Left ventricle myocardium inferior (tissue), 1 donor: ENCODE results near the gene SNU13. TPM values are rescaled to one million over a fixed set of nuclear protein-coding genes. Genes with fewer than 3 reads are reported as not detected.
A peak's percentile ranks its signal among the peaks of the same experiment; 100 is the strongest.

Experiments used
- DNase-seq: peaks from one replicate; pipeline ENCODE4 v3.0.0-alpha.2; 2020
- H3K27ac ChIP-seq: fragments of 200-600 bp; replicated peaks from 2 replicates; pipeline ENCODE4 v1.8.0; 2021
- H3K27me3 ChIP-seq: fragments of 200-600 bp; 2 replicates; pipeline ENCODE4 v1.8.0; 2021; ENCODE audit warnings: low read depth
- H3K36me3 ChIP-seq: fragments of 200-600 bp; 2 replicates; pipeline ENCODE4 v1.8.0; 2021
- H3K4me1 ChIP-seq: fragments of 200-600 bp; 2 replicates; pipeline ENCODE4 v1.8.0; 2021
- H3K4me3 ChIP-seq: fragments of 200-600 bp; 2 replicates; pipeline ENCODE4 v1.8.0; 2021; ENCODE audit warnings: mild to moderate bottlenecking, moderate library complexity
- H3K9me3 ChIP-seq: fragments of 200-600 bp; replicated peaks from 2 replicates; pipeline ENCODE4 v1.8.0; 2021
- CTCF ChIP-seq: fragments of 200-600 bp; IDR thresholded peaks from 2 replicates; pipeline ENCODE4 v1.8.0; 2021; ENCODE audit warnings: antibody characterized with exemption, mild to moderate bottlenecking, borderline replicate concordance
- intact Hi-C: fragments of 100-400 bp; cut with micrococcal nuclease; formaldehyde crosslinking; loops from one replicate; pipeline ENCODE4 v1.11.0; 2022
- total RNA-seq: library from RNA; stranded (reverse); fragmentation: NEBNext Ultra II Directional; extraction: Animal tissue kit (Norgen Biotek cat#: 25700); gene quantifications from one replicate; pipeline ENCODE4 v1.2.1, GENCODE V29; 2021
- donor health status: DM: no; HTN: yes; CAD: no; lungs with severe emphysema.

SNU13 gene
- total RNA-seq, 1 donor from 2014 or later: 197 TPM

- Histone ChIP-seq H3K36me3 (no peaks in the 10 kb centered on the region), H3K9me3 (no peaks in the 10 kb centered on the region), H3K27ac (no peak within 1 kb of the TSS), H3K27me3 (no peaks in the 10 kb centered on the region), H3K4me1 (peaks cover 23% of the 10 kb centered on the region), H3K4me3 (peak within 1 kb of the TSS; percentile 46)
- TF ChIP-seq CTCF: no peak
- intact Hi-C loops: loop anchor here (5.0 kb wide), 1 partner anchor 243 kb away; no protein-coding TSS in a partner anchor
- peak; percentile 87 for DNase-seq
Measured at GRCh38 chr22:41699264-41700107, 10.8 kb upstream of the SNU13 start, which contains the start of gene MEI1. Gene MEI1, plus strand, starts transcription at chr22:41699503. Its CDS starts 36 bp downstream, at chr22:41699539.

- peak overlapping the region; percentile 73 for H3K27ac ChIP-seq
- peak; percentile 99 for TF ChIP-seq CTCF
- DNase-seq: peak; percentile 93
- intact Hi-C loops: loop anchor here (5.0 kb wide), 1 partner anchor 245 kb away; no protein-coding TSS in a partner anchor
- peaks cover 9% of the 10 kb centered on the region for H3K36me3 ChIP-seq
- peak overlapping the region; percentile 54 for H3K4me3 ChIP-seq
- H3K27me3 ChIP-seq: no peaks in the 10 kb centered on the region
- H3K9me3 ChIP-seq: no peaks in the 10 kb centered on the region
- peaks cover 23% of the 10 kb centered on the region for H3K4me1 ChIP-seq
Measured at GRCh38 chr22:41697126-41697775, 8.6 kb upstream of the SNU13 start.

- peak overlapping the region; percentile 54 for H3K4me3 ChIP-seq
- no peak for DNase-seq
- H3K36me3 ChIP-seq: peaks cover 9% of the 10 kb centered on the region
- TF ChIP-seq CTCF: no peak
- intact Hi-C loops: loop anchor here (5.0 kb wide), 1 partner anchor 246 kb away; no protein-coding TSS in a partner anchor
- H3K27me3 ChIP-seq: no peaks in the 10 kb centered on the region
- H3K27ac ChIP-seq: peak overlapping the region; percentile 73
- peaks cover 23% of the 10 kb centered on the region for H3K4me1 ChIP-seq
- no peaks in the 10 kb centered on the region for H3K9me3 ChIP-seq
Measured at GRCh38 chr22:41696703-41697102, 8.0 kb upstream of the SNU13 start.

- no peak for TF ChIP-seq CTCF
- Histone ChIP-seq H3K36me3 (peaks cover 9% of the 10 kb centered on the region), H3K4me3 (no peak overlapping the region), H3K27me3 (no peaks in the 10 kb centered on the region), H3K9me3 (no peaks in the 10 kb centered on the region), H3K27ac (no peak overlapping the region), H3K4me1 (peaks cover 23% of the 10 kb centered on the region)
- intact Hi-C loops: loop anchor here (5.0 kb wide), 1 partner anchor 247 kb away; no protein-coding TSS in a partner anchor
- no peak for DNase-seq
Measured at GRCh38 chr22:41695211-41695610, 6.5 kb upstream of the SNU13 start.

GRCh38 chr22:41690476-41690875 is 1.8 kb upstream of the SNU13 start:
- no peak for TF ChIP-seq CTCF
- Histone ChIP-seq H3K4me3 (no peak overlapping the region), H3K27me3 (no peaks in the 10 kb centered on the region), H3K9me3 (no peaks in the 10 kb centered on the region), H3K4me1 (peaks cover 30% of the 10 kb centered on the region), H3K27ac (no peak overlapping the region), H3K36me3 (peaks cover 9% of the 10 kb centered on the region)
- DNase-seq: no peak
- intact Hi-C loops: no loop called here
